Adrenal gland (tissue), 5 donors: ENCODE results near the gene ACTN1.

ENCODE experiments used
- POLR2A ChIP-seq, 2 donors: fragments of 450-650 bp; IDR thresholded peaks; one replicate each; pipeline ENCODE4 v1.6.1; 2017; ENCODE audit warnings: antibody characterized with exemption in 2 of 2, mild to moderate bottlenecking in 2 of 2, moderate library complexity in 1 of 2
- TF ChIP-seq, protein P1 (sequence below), 6 experiments: fragments of 450-650 bp in 4 of 6; fragments of 200-600 bp in 2 of 6; sonication (generic) in 1 of 6; IDR thresholded peaks; 1 replicate in 5 of 6; 2 replicates in 1 of 6; pipeline versions ENCODE4 v1.5.1 to v1.8.0; 2016 to 2021; ENCODE audit warnings: antibody characterized with exemption in 6 of 6, mild to moderate bottlenecking in 2 of 6, moderate library complexity in 1 of 6
- donor health status: DM: no; HTN: no; CAD: no.

DNA sequence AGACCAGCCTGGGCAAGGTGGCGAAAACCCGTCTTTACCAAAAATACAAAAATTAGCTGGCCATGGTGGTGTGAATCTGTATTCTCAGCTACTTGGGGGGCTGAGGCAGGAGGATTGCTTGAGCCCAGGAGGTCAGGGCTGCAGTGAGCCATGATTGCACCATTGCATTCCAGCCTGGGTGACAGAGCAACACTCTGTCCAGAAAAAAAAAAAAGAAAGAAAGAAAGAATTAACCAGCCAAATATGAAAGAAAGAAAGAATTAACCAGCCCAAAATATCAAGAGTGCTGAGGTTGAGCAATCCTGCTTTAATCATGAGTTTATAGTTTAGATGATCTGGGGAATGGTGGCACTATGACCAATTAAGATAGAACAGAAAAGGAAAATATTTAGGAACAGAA lies 3.5 kb upstream of the ACTN1 start:
- TF ChIP-seq POLR2A (IDR thresholded peaks at IDR 0.05), result no peak
- TF ChIP-seq, protein P1, sequence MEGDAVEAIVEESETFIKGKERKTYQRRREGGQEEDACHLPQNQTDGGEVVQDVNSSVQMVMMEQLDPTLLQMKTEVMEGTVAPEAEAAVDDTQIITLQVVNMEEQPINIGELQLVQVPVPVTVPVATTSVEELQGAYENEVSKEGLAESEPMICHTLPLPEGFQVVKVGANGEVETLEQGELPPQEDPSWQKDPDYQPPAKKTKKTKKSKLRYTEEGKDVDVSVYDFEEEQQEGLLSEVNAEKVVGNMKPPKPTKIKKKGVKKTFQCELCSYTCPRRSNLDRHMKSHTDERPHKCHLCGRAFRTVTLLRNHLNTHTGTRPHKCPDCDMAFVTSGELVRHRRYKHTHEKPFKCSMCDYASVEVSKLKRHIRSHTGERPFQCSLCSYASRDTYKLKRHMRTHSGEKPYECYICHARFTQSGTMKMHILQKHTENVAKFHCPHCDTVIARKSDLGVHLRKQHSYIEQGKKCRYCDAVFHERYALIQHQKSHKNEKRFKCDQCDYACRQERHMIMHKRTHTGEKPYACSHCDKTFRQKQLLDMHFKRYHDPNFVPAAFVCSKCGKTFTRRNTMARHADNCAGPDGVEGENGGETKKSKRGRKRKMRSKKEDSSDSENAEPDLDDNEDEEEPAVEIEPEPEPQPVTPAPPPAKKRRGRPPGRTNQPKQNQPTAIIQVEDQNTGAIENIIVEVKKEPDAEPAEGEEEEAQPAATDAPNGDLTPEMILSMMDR (IDR thresholded peaks at IDR 0.05), result no peak
